ENCODE data around the gene OR2Y1. TPM values are rescaled to one million over a fixed set of nuclear protein-coding genes. Genes with fewer than 3 reads are reported as not detected.

Gene OR2Y1
- polyA plus RNA-seq, 1 donor (not counting 4 experiments of a cell fraction or from before 2014, with no cell fraction given) = not detected

GRCh38 chr5:180692429-180692828 lies 47.4 kb downstream of the OR2Y1 start:
- Histone ChIP-seq H3K36me3 (ENCODE audit: control insufficient read depth in 2 of 2, extremely low read depth in 1 of 2, insufficient read depth in 2 of 2, low read length in 2 of 2) (no peaks in the 10 kb centered on the region), H2AFZ (ENCODE audit: control insufficient read depth, low read length) (no peak overlapping the region), H3K27me3 (ENCODE audit: control insufficient read depth, extremely low read depth, insufficient read depth, low read length) (no peaks in the 10 kb centered on the region), H3K4me1 (ENCODE audit: control insufficient read depth, extremely low read depth, insufficient read depth, low read length) (no peaks in the 10 kb centered on the region), H3K9me3 (ENCODE audit: control insufficient read depth, low read depth, low read length) (no peaks in the 10 kb centered on the region), H3K4me2 (ENCODE audit: control insufficient read depth, extremely low read depth, insufficient read depth, low read depth, low read length) (no peak overlapping the region), H3K4me3 (ENCODE audit: control insufficient read depth in 2 of 3, extremely low read depth in 1 of 3, insufficient read depth in 2 of 3, low read depth in 1 of 3, low read length in 3 of 3) (no peak overlapping the region), H3K9me1 (ENCODE audit: control insufficient read depth, extremely low read depth, insufficient read depth, low read length) (no peaks in the 10 kb centered on the region), H3K9ac (ENCODE audit: control insufficient read depth, extremely low read depth, insufficient read depth, low read length) (no peak overlapping the region), H3K79me2 (ENCODE audit: control insufficient read depth, insufficient read depth, low read length) (no peaks in the 10 kb centered on the region), H3K27ac (ENCODE audit: control insufficient read depth, insufficient read depth, low read length) (no peak overlapping the region), H4K20me1 (ENCODE audit: control insufficient read depth, extremely low read depth, insufficient read depth, low read length) (no peaks in the 10 kb centered on the region)
- FAIRE-seq = no peak
- no peak for DNase-seq (ENCODE audit: low read depth, low spot score)
- TF ChIP-seq CTCF (optimal IDR thresholded peaks at IDR 0.05 in 1 of 3, IDR thresholded peaks at IDR 0.05 in 1 of 3, conservative IDR thresholded peaks at IDR 0.05 in 1 of 3; ENCODE audit: extremely low read depth in 1 of 3, insufficient read depth in 2 of 3, low read length in 3 of 3) (no peak), EZH2 (IDR thresholded peaks at IDR 0.05; ENCODE audit: low read length) (no peak)
- dilution Hi-C loops (cut with MboI; ENCODE audit: extremely low pct_ligation_motif_present, low sequenced_read_pairs) = no loop called here

GRCh38 chr5:180691046-180691445 lies 48.8 kb downstream of the OR2Y1 start:
- Histone ChIP-seq H3K9me3 (ENCODE audit: control insufficient read depth, low read depth, low read length) (no peaks in the 10 kb centered on the region), H3K4me1 (ENCODE audit: control insufficient read depth, extremely low read depth, insufficient read depth, low read length) (no peaks in the 10 kb centered on the region), H4K20me1 (ENCODE audit: control insufficient read depth, extremely low read depth, insufficient read depth, low read length) (no peaks in the 10 kb centered on the region), H3K27me3 (ENCODE audit: control insufficient read depth, extremely low read depth, insufficient read depth, low read length) (no peaks in the 10 kb centered on the region), H3K9me1 (ENCODE audit: control insufficient read depth, extremely low read depth, insufficient read depth, low read length) (no peaks in the 10 kb centered on the region), H3K4me2 (ENCODE audit: control insufficient read depth, extremely low read depth, insufficient read depth, low read depth, low read length) (no peak overlapping the region), H3K9ac (ENCODE audit: control insufficient read depth, extremely low read depth, insufficient read depth, low read length) (no peak overlapping the region), H3K79me2 (ENCODE audit: control insufficient read depth, insufficient read depth, low read length) (no peaks in the 10 kb centered on the region), H3K36me3 (ENCODE audit: control insufficient read depth in 2 of 2, extremely low read depth in 1 of 2, insufficient read depth in 2 of 2, low read length in 2 of 2) (no peaks in the 10 kb centered on the region), H2AFZ (ENCODE audit: control insufficient read depth, low read length) (no peak overlapping the region), H3K4me3 (ENCODE audit: control insufficient read depth in 2 of 3, extremely low read depth in 1 of 3, insufficient read depth in 2 of 3, low read depth in 1 of 3, low read length in 3 of 3) (no peak overlapping the region), H3K27ac (ENCODE audit: control insufficient read depth, insufficient read depth, low read length) (no peak overlapping the region)
- dilution Hi-C loops (cut with MboI; ENCODE audit: extremely low pct_ligation_motif_present, low sequenced_read_pairs) = no loop called here
- FAIRE-seq = no peak
- TF ChIP-seq EZH2 (IDR thresholded peaks at IDR 0.05; ENCODE audit: low read length) = no peak
- TF ChIP-seq CTCF (optimal IDR thresholded peaks at IDR 0.05 in 1 of 3, IDR thresholded peaks at IDR 0.05 in 1 of 3, conservative IDR thresholded peaks at IDR 0.05 in 1 of 3; ENCODE audit: extremely low read depth in 1 of 3, insufficient read depth in 2 of 3, low read length in 3 of 3) = no peak
- no peak for DNase-seq (ENCODE audit: low read depth, low spot score)

Measured in keratinocyte (primary cell).